SKM-1 (cell line): ENCODE measurements around the gene ITSN1.
"Not testable (repeated sequence)": the region's sequence is repeated elsewhere in the genome, so short reads cannot be mapped to it uniquely, and the experiment has no call there.

ENCODE experiments used
- DNase-seq: peaks from one replicate; lab custom pipeline; 2025; ENCODE audit not compliant: unreplicated experiment; lab: John Stamatoyannopoulos, UW

Gene ITSN1

GRCh38 chr21:33857846-33858666, 215.8 kb downstream of the ITSN1 start:
- DNase-seq: no peak

- DNase-seq: no peak
Measured at GRCh38 chr21:33858667-33859372, 216.5 kb downstream of the ITSN1 start.

- no peak for DNase-seq
Measured at GRCh38 chr21:33859373-33860102, 217.2 kb downstream of the ITSN1 start.

DNA sequence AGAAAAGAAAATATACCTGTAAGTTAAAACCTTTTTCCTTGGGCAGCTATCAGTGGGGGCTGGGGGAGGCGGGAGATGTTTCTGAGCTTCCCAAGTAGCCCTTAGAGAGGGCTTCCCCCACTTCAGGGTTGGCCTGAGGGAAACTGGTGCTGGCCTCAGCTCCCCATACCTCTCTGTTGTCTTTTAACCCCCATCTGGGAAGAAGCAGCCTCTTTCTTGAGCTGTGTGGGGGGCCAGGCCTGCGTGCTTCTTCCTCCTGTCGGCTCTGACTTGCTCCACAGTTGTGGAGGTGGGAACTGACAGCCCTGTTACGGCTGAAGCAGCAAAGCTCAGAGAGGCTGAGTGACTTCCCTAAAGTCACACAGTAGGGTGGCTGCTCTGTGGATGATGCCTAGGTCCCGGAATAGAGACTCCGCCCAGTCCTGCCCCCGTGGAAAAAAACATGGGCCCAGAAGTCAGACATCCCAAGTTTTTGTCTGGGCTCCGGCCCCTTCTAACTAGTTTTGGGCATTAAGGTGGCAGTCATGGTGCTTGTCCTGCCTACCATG, 218.1 kb downstream of the ITSN1 start:
- DNase-seq: no peak

DNA sequence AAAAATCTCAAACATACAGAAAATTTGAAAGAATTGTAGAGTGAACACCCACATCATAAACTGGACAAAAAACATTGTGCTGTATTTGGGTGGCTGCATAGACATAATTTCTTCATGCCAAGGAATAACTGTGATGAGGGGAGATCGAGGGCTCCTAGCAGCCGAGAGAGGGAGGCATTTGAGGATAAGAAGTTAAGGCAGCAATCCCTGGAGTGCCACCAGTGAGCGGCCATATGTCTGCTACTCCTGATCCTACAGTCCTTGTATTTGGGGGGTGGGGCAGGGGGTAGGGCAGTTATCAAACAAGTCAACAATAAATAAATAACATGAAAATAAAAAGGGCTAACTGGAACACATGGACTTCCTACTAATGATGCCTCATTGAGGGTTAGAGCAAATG, 218.8 kb downstream of the ITSN1 start:
- no peak for DNase-seq

GRCh38 chr21:33863191-33863590, 220.9 kb downstream of the ITSN1 start:
- not testable (repeated sequence) for DNase-seq

DNA sequence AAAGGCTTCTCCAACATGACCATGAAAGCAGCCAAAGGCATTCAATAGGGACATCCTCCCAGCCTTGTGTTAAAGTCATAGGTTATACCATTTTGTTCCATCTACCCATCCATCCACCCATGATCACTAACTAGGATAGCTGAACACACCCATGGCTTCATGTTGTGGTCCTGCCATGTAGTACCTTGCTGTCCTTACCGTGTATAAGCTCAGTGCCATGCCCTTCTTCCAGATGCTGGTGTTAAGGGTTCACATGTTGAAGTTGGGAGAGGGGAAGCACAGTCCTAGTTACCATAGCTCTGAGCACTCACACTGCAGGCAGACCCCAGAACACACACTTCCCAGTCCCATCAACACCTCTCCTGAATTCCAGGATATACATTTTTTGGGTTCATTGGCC, 221.8 kb downstream of the ITSN1 start:
- DNase-seq: no peak

DNA sequence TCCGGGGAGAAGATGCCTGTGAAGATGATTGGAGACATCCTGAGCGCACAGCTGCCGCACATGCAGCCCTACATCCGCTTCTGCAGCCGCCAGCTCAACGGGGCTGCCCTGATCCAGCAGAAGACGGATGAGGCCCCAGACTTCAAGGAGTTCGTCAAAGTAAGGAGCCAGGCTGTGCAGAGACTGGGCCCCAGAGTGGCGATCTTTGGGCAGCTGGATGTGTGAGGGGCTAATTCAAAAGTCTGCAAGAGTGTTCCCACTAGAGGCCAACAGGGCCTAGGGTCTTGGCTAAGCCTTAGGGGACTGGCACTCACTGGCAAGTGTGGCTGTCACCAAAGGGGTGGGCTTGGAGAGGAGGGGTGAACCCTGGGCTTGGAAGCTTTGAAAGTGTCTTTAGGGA, 222.9 kb downstream of the ITSN1 start:
- DNase-seq: no peak

GRCh38 chr21:33865996-33866575, 223.8 kb downstream of the ITSN1 start:
- DNase-seq: no peak

- DNase-seq: no peak
Measured at GRCh38 chr21:33866826-33867225, 224.5 kb downstream of the ITSN1 start.

- not testable (repeated sequence) for DNase-seq
Measured at GRCh38 chr21:33867868-33868267, 225.6 kb downstream of the ITSN1 start.

- DNase-seq: no peak
Measured at GRCh38 chr21:33869873-33870272, 227.6 kb downstream of the ITSN1 start.

GRCh38 chr21:33870768-33871167, 228.5 kb downstream of the ITSN1 start:
- no peak for DNase-seq

DNA sequence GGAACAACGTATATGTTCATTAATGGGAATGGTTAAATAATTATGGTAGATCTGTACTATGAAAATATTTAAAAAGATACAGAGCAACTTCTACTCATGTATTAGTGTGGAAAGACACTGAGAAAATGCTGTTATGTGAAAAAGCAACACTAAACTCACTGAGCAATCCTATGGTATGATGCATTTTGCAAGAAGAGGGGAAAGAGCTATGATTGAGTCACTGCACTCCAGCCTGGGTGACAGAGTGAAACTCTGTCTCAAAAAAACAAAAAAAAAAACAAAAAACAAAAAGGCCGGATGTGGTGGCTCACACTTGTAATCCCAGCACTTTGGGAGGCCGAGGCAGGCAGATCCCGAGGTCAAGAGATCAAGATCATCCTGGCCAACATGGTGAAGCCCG, 228.9 kb downstream of the ITSN1 start:
- no peak for DNase-seq

DNA sequence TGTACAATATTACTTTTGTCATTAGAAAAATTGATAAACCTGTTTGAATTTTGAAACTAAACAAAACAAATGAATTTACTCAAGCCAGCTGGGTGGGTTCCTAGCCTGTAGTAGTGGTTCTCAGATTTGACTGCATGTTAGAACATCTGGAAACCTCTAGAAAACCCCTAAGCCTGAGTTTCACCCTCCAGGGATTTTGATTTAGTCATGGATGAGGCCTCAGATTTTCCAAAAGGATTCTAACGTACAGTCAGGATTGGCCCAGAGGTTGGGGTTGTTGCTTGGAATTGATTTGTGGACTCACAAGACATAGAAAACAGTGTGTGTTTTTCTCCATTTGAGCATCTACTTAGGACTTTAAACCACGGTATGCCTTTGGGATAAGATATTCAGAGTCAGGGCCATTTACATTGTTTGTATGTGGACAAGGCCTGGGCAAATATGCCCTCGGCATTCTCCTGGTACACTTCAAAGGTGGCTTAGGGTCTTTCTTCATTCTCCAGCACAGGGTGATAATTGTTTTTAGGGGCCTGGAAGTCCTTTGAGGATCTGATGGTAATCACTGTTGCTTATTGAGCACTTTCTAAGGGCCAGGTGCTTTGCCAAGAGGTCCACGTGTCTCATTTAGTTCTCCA, 230.7 kb downstream of the ITSN1 start:
- DNase-seq: no peak

DNA sequence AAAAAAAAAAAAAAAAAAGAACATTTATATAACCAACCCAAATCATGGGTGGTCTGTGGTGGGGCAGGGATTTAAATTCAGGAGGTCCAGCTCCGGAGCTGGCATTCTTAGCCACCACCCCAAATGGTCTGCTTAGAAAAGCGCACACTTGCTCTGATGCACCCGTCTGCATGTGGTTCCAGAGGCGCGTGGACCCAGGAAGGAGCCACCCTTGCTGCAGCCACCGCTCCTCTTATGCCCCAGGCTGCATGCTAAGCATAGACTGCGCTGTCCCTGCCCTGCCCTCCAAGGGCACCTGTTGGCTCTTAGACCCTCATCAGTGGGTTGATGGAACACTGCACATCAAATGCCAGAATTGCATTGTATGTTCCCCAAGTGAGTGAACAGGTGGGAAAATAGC, 231.9 kb downstream of the ITSN1 start:
- no peak for DNase-seq

DNA sequence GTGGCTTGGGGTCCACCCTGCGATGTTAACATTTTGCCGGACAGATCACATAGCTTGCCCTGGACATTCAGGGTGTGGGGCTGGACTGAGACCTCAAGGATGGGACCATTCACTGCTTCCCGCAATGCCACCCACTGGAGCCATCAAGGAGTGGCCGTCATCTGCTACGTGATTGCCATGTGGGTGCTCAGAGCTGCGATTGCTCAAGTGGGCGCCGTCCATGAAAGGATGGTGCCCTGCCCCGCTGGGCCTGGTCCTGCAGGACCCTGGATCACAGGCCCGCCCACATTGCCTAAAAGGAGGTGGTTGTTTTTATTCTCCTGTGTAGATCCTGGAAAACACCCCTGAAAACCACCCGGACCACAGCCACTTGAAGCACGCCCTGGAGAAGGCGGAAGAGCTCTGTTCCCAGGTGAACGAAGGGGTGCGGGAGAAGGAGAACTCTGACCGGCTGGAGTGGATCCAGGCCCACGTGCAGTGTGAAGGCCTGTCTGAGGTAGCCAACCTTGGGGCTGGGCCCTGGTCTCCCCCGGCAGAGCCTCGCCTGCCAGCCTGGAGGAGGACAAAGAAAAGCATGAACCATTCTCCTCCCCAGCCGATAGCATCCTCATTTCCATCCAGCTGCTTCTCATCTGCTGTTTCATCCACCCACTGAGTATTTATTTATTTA, 232.9 kb downstream of the ITSN1 start:
- no peak for DNase-seq

- no peak for DNase-seq
Measured at GRCh38 chr21:33878824-33879223, 236.5 kb downstream of the ITSN1 start.

GRCh38 chr21:33880626-33881025, 238.3 kb downstream of the ITSN1 start:
- DNase-seq: no peak
